ENCODE results near the gene TMTC1. TPM values are rescaled to one million over a fixed set of nuclear protein-coding genes. Genes with fewer than 3 reads are reported as not detected.
"Not testable (repeated sequence)": the region's sequence is repeated elsewhere in the genome, so short reads cannot be mapped to it uniquely, and the experiment has no call there.

The TMTC1 gene
- total RNA-seq, 4 donors from 2014 or later, result 16.6 to 47.8 (median 25.6) TPM

DNA sequence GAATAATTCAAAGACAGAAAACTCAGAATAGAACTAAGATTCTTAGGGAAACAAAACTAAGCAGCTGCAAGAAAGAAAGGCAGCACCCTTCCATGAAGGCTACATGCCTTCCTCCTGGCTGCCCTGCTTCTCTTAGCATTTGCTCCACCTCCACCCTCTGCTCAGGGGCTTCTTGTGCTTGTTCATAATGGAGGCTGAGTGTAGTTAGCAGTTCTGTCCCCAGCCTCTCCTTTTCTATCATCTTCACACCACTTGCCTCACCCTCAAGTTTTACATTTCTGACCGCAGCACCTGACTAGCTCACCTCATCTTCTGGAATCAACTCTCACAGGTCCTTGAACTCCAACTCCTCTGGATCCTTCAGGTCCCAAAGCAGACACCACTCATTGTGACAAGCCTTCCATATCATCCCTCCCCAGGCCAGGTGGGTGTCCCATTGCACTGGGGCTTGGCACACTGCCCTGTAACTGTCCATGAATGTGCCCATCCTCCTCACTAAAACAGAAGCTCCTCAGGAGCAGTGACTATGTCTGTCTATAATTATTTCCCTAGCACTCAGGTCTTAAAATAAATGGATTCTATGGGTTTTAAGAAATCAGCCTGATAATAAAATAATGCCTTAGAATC is 139.1 kb downstream of the TMTC1 start:
- H3K27ac ChIP-seq, result no peak overlapping the region
- intact Hi-C loops (cut with DNase I), result no loop called here

GRCh38 chr12:29640589-29641345 is 143.0 kb downstream of the TMTC1 start:
- TF ChIP-seq CTCF (IDR thresholded peaks at IDR 0.05), result no peak
- no peak for TF ChIP-seq POLR2A (IDR thresholded peaks at IDR 0.05)
- DNase-seq, result no peak
- no peak overlapping the region for H3K4me3 ChIP-seq (replicated peaks in 1 of 3)
- H3K9me3 ChIP-seq, result no peaks in the 10 kb centered on the region
- H3K27ac ChIP-seq, result no peak overlapping the region
- 43 to 46% methylated on average over 7 to 12 of the region's 13 CpGs for WGBS, 2 donors
- H3K27me3 ChIP-seq, result no peaks in the 10 kb centered on the region
- no peaks in the 10 kb centered on the region for H3K36me3 ChIP-seq
- intact Hi-C loops (cut with DNase I), result no loop called here
- H3K4me1 ChIP-seq, result no peaks in the 10 kb centered on the region

More for the DNA sequence above, 139.1 kb downstream of the TMTC1 start:
- no peak overlapping the region for H3K4me3 ChIP-seq (replicated peaks in 1 of 3)
- no peaks in the 10 kb centered on the region for H3K36me3 ChIP-seq
- TF ChIP-seq POLR2A (IDR thresholded peaks at IDR 0.05), result no peak
- no peak for TF ChIP-seq CTCF (IDR thresholded peaks at IDR 0.05)
- H3K4me1 ChIP-seq, result no peaks in the 10 kb centered on the region
- DNase-seq, result no peak
- 69 to 78% methylated on average over 1 of the region's 1 CpG for WGBS, 2 donors
- H3K27me3 ChIP-seq, result no peaks in the 10 kb centered on the region
- no peaks in the 10 kb centered on the region for H3K9me3 ChIP-seq

DNA sequence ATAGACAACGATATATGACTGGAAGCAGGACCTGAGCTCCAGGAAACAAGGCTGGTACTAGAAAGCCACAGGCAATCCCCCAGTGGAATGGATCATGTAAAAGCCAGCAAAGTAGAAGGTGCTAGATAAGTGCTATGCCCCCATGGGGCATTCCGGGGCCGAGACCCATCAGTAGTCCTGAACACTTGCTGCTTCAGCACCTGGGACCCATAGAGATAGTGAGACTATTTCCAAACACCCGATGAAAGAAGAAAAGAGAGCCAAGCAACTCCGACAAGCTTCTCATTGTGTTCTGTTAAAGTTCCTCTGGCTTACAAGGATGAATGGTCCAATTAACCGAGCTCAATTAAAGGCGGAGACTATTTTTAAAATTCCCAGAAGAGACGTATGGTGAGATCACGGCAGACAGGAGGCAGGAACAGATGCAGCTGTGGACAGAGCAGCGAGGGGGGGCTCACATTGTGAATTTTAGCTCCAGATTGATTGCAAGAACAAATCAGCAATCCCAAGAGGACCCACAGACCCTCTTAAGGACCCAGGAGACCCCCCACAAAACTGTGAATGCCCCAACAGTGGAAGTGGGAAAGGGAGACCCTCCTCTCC is 143.7 kb downstream of the TMTC1 start:
- DNase-seq, result no peak
- H3K36me3 ChIP-seq, result no peaks in the 10 kb centered on the region
- H3K9me3 ChIP-seq, result no peaks in the 10 kb centered on the region
- no peaks in the 10 kb centered on the region for H3K4me1 ChIP-seq
- WGBS, 2 donors, result 81 to 87% methylated on average over 10 of the region's 10 CpGs
- intact Hi-C loops (cut with DNase I), result no loop called here
- H3K4me3 ChIP-seq (replicated peaks in 1 of 3), result no peak overlapping the region
- no peaks in the 10 kb centered on the region for H3K27me3 ChIP-seq
- TF ChIP-seq POLR2A (IDR thresholded peaks at IDR 0.05) (no peak), CTCF (IDR thresholded peaks at IDR 0.05) (no peak)
- no peak overlapping the region for H3K27ac ChIP-seq

- intact Hi-C loops (cut with DNase I), result no loop called here
- no peak for DNase-seq
- no peaks in the 10 kb centered on the region for H3K36me3 ChIP-seq
- no peaks in the 10 kb centered on the region for H3K4me1 ChIP-seq
- H3K4me3 ChIP-seq (replicated peaks in 1 of 3), result no peak overlapping the region
- no peak for TF ChIP-seq POLR2A (IDR thresholded peaks at IDR 0.05)
- TF ChIP-seq CTCF (IDR thresholded peaks at IDR 0.05), result no peak
- H3K27me3 ChIP-seq, result no peaks in the 10 kb centered on the region
- no peaks in the 10 kb centered on the region for H3K9me3 ChIP-seq
- H3K27ac ChIP-seq, result no peak overlapping the region
- WGBS, 2 donors, result 74 to 82% methylated on average over 8 of the region's 8 CpGs
Observed at GRCh38 chr12:29638528-29638927, 145.2 kb downstream of the TMTC1 start.

DNA sequence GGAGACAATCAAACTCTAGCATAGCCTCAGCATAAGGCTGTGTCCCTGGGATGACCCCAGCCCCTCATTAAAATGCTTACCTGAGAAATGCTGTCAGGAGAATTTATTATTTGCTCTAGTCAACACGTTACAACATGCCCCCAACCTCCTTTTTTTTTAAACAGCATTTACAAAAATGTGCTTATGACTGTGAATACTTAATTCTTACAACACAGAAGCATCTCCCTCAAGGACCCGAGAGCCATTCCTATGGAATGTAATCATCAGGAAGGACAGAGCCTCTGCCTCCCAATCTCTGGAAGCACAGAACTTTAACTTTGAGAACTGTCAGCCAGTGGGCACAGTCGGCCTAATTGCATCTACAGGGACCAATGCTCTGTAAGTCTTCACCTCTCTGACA is 149.7 kb downstream of the TMTC1 start:
- no peak for DNase-seq
- H3K27ac ChIP-seq, result no peak overlapping the region
- no peaks in the 10 kb centered on the region for H3K27me3 ChIP-seq
- H3K9me3 ChIP-seq, result no peaks in the 10 kb centered on the region
- TF ChIP-seq POLR2A (IDR thresholded peaks at IDR 0.05) (no peak), CTCF (IDR thresholded peaks at IDR 0.05) (no peak)
- H3K36me3 ChIP-seq, result no peaks in the 10 kb centered on the region
- intact Hi-C loops (cut with DNase I), result no loop called here
- H3K4me1 ChIP-seq, result no peaks in the 10 kb centered on the region
- no peak overlapping the region for H3K4me3 ChIP-seq (replicated peaks in 1 of 3)
- WGBS, 2 donors, result 69 to 80% methylated on average over 3 of the region's 3 CpGs

DNA sequence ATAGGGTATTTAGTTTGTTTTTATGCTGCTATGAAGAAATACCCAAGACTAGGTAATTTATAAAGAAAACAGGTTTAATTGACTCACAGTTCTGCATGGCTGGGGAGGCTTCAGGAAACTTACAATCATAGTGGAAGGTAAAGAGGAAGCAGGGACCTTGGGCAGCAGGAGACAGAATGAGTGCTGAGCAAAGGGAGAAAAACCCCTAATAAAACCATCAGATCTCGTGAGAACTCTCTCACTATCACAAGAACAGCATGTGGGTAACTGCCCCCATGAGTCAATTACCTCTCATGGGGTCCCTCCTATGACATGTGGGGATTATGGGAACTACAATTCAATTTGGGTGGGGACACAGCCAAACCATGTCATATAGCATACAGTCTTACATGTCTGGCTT is 153.6 kb downstream of the TMTC1 start:
- H3K4me1 ChIP-seq; H3K27ac ChIP-seq; H3K27me3 ChIP-seq; intact Hi-C loops (cut with DNase I); H3K36me3 ChIP-seq; H3K4me3 ChIP-seq (replicated peaks in 1 of 3); DNase-seq; H3K9me3 ChIP-seq: not testable (repeated sequence)
- WGBS, 2 donors, result 68 to 74% methylated on average over 1 of the region's 1 CpG
